ENCODE measurements around the gene PITPNB.

The PITPNB gene

GRCh38 chr22:27832606-27833005 lies 86.5 kb downstream of the PITPNB start:
- no peak for DNase-seq (ENCODE audit: low read depth)

GRCh38 chr22:27829620-27830019 lies 89.4 kb downstream of the PITPNB start:
- DNase-seq (ENCODE audit: low read depth) = no peak

GRCh38 chr22:27827604-27828587 lies 91.2 kb downstream of the PITPNB start:
- no peak for DNase-seq (ENCODE audit: low read depth)

GRCh38 chr22:27825174-27825573 lies 93.9 kb downstream of the PITPNB start:
- no peak for DNase-seq (ENCODE audit: low read depth)

GRCh38 chr22:27823221-27823620 lies 95.8 kb downstream of the PITPNB start:
- no peak for DNase-seq (ENCODE audit: low read depth)

GRCh38 chr22:27820896-27821866 lies 97.9 kb downstream of the PITPNB start:
- DNase-seq (ENCODE audit: low read depth) = no peak

GRCh38 chr22:27816552-27816951 lies 102.5 kb downstream of the PITPNB start:
- DNase-seq (ENCODE audit: low read depth) = no peak

- no peak for DNase-seq (ENCODE audit: low read depth)
These were observed 103.1 kb downstream of the PITPNB start for GRCh38 chr22:27815826-27816530.

GRCh38 chr22:27814993-27815392 lies 104.1 kb downstream of the PITPNB start:
- DNase-seq (ENCODE audit: low read depth) = no peak

- no peak for DNase-seq (ENCODE audit: low read depth)
These were observed 107.3 kb downstream of the PITPNB start for GRCh38 chr22:27811778-27812177.

- no peak for DNase-seq (ENCODE audit: low read depth)
These were observed 108.4 kb downstream of the PITPNB start for GRCh38 chr22:27810609-27811151.

GRCh38 chr22:27809700-27810608 lies 109.1 kb downstream of the PITPNB start:
- no peak for DNase-seq (ENCODE audit: low read depth)

- DNase-seq (ENCODE audit: low read depth) = no peak
These were observed 109.8 kb downstream of the PITPNB start for GRCh38 chr22:27809226-27809603.

- no peak for DNase-seq (ENCODE audit: low read depth)
These were observed 110.4 kb downstream of the PITPNB start for GRCh38 chr22:27808451-27809225.

- no peak for DNase-seq (ENCODE audit: low read depth)
These were observed 113.2 kb downstream of the PITPNB start for GRCh38 chr22:27805841-27806240.

- no peak for DNase-seq (ENCODE audit: low read depth)
These were observed 114.4 kb downstream of the PITPNB start for GRCh38 chr22:27804470-27805297.

GRCh38 chr22:27803841-27804415 lies 115.1 kb downstream of the PITPNB start:
- no peak for DNase-seq (ENCODE audit: low read depth)

GRCh38 chr22:27802346-27803073 lies 116.5 kb downstream of the PITPNB start:
- no peak for DNase-seq (ENCODE audit: low read depth)
